Fibroblast of skin of right quadriceps (primary cell): ENCODE results near the gene OR5H15.
"Not testable (repeated sequence)": the region's sequence is repeated elsewhere in the genome, so short reads cannot be mapped to it uniquely, and the experiment has no call there.

Experiments
- DNase-seq: peaks from one replicate; pipeline ENCODE4 v3.0.0-alpha.2; 2013

Gene OR5H15

GRCh38 chr3:98166396-98166795 lies at the start of gene OR5H15:
Gene OR5H15 (plus strand): TSS chr3:98166696. CDS start chr3:98168700, 2,004 bp downstream.
- DNase-seq: no peak

- DNase-seq: no peak
Measured at GRCh38 chr3:98130421-98130820, 36.1 kb upstream of the OR5H15 start, which contains the start of gene OR5H1. Gene OR5H1 (plus strand): TSS chr3:98130721. CDS start chr3:98132698, 1,977 bp downstream.

DNA sequence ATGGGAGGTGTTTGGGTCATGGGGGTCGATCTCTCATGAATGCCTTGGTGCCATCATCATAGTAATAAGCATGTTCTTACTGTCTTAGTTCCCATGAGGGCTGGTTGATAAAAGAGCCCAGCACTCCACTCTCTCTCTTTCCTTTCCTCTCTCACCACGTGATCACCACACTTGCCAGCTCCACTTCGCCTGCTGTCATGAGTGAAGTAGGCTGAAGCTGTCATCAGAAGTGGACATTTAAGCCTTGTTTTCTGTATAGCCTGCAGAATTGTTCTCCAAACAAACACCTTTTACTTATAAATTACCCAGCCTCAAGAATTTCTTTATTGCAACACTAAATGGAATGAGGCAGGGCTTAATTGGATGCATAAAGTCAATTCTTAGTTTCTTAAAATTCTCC lies 29.9 kb upstream of the OR5H15 start:
- DNase-seq: no peak

DNA sequence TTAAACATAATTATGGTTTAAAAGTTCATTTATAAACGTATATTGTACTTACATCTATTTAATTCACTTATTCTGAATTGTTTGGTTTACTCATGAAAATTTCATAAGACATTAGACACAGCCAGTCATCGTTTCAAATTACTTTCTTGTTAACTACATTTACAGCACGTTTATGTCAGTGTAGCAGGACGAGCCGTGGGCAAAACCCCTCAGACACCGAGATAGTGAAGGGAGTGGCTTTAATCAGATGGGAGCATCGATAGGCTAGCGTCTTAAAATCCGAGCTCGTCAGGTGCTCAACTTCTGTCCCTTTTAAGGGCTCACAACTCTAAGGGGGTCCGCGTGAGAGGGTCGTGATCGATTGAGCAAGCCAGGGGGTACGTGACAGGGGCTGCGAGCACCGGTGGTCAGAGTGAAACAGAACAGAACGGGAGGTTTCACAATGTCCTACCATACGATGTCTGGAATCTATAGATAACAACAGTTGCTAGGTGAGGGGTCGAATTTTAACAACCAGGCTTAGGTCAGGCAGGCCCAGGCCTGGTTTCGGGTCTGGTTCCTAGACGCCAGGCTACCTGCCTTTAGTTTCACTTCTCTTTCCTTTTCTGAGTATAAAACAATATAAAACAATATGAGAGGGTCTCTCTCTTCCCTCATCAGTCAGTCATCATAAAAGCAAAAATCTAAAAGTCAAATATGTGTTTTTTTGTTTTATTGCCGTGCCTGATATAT lies 28.5 kb upstream of the OR5H15 start:
- DNase-seq: not testable (repeated sequence)

GRCh38 chr3:98140531-98140930 lies 26.0 kb upstream of the OR5H15 start:
- DNase-seq: no peak

- no peak for DNase-seq
Measured at GRCh38 chr3:98147179-98147578, 19.3 kb upstream of the OR5H15 start, which contains the start of gene OR5H14. Gene OR5H14 (plus strand): TSS chr3:98147479. CDS start chr3:98149386, 1,907 bp downstream.

- no peak for DNase-seq
Measured at GRCh38 chr3:98148751-98149150, 17.7 kb upstream of the OR5H15 start.

- not testable (repeated sequence) for DNase-seq
Measured at GRCh38 chr3:98149456-98149855, 17.0 kb upstream of the OR5H15 start.

DNA sequence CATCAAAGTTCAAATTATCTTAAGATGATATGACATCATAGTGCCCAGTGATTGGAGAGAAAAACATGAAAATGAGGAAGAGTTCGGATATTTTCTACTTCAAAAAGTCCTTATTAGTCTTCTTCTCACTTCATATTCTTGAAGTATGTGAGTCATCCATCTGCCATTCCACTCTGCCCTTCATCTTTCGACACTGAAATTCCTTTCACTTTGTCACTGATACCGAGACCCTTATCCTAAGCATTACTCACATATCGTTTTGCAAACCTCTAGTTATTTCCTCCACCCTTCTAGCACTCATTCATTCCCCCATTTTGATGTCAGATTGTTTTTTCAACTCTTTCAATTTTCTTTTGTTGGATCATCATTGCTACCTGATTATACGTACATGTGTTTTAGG lies 15.3 kb upstream of the OR5H15 start:
- DNase-seq: no peak

DNA sequence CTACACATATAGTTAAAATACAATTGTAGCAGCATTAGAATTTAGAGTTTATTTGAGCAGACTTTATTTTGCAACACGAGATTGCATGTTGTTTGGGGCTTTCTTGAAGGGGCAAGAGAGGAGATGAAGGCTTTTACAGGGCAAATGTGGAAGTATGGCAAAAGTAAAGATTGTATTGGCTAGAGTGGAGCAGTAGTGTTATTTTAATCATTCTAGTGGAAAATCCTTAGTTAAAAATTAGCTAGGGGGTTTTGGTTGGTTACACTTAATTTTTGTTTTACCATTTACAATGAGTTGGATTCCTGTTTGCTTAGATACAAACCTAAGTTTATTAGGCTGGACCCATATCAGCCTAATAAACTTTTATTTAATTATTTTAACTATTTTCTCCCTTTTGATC lies 4.6 kb downstream of the OR5H15 start:
- no peak for DNase-seq

DNA sequence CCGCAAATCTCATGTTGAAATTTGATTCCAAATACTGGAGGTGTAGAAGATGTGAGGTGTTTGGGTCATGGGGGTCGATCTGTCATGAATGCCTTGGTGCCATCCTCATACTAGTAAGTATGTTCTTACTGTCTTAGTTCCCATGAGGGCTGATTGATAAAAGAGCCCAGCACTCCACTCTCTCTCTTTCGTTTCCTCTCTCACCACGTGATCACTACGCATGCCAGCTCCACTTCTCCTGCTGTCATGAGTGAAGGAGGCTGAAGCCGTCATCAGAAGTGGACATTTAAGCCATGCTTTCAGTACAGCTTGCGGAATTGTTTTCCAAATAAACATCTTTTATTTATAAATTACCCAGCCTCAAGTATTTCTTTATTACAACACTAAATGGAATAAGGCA lies 6.1 kb downstream of the OR5H15 start:
- DNase-seq: no peak

DNA sequence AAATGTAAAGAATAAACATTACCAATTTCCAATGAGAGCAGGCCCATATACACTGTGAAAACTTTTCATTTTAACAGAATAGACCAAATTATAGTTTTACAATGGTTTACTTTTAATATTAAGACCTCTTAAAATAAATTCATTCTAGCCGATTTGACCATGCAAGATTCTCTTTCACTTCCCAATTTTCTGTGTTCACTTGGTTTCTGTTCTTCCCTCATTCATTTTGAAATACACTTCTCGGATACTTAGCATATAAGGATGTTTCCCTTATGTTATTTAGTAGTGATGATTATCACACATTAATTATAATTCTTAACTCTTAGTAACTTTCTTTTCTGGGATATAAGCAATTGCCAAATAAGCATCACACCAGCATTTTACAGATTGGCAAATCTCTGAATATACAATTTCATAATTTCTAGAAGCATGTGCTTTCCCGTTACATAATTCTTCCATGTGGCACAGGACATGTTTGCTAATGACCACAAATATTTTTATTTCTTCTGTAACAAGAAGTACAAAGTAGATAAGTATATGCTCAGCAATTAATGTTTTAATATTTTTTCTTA lies 13.9 kb downstream of the OR5H15 start:
- no peak for DNase-seq

DNA sequence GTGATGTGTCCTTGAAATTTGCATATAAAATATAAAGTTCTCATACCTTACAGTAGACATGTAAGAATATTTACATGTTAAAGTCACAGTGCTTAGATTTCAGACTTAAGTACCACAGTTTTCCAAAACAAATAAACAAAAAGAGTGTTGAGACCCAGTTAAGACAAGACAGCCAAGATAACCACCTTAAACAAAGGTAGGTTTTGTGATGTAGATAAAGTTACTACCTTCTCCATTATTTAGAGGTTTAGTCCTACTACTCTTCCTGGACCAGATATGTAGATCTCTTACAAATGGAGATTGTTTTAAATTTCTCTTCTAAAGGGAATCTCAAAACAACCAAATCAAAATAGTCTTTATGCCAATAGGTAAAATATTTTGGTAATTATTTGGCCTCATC lies 15.7 kb downstream of the OR5H15 start:
- DNase-seq: no peak

DNA sequence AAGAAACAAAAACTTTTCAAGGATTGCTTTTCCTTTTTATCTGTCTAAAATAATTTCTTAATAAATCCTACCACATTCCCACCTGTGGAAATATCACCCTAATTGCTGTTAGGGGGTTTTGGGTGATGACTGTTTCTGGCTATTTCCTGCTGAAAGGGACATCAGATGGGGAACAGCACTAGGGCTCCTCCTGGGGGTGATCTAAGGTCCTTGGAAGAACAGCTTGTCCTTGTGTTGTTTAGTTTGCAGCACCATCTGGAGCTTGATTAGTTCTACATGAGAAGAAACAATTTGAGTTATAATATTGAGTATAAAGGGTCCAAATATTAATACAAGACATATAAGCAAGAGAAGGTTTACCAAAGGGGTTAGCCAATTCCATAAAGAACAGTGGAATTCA lies 18.7 kb downstream of the OR5H15 start:
- DNase-seq: no peak

- DNase-seq: no peak
Measured at GRCh38 chr3:98188545-98188944, 22.0 kb downstream of the OR5H15 start.

DNA sequence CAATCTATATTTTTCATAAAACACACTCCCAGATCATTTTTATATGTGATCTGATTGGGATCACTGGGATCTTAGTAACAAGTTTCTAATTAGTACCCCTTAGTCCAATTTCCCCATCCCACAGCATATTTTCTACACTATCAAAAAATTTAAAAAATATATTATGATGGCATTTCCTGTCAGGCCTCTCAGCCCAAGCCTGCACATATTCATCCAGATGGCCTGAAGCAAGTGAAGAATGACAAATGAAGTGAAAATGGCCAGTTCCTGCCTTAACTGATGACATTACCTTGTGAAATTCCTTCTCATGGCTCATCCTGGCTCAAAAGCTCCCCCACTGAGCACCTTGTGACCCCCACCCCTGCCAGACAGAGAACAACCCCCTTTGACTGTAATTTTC lies 24.4 kb downstream of the OR5H15 start:
- not testable (repeated sequence) for DNase-seq

- DNase-seq: not testable (repeated sequence)
Measured at GRCh38 chr3:98196293-98196692, 29.8 kb downstream of the OR5H15 start.

DNA sequence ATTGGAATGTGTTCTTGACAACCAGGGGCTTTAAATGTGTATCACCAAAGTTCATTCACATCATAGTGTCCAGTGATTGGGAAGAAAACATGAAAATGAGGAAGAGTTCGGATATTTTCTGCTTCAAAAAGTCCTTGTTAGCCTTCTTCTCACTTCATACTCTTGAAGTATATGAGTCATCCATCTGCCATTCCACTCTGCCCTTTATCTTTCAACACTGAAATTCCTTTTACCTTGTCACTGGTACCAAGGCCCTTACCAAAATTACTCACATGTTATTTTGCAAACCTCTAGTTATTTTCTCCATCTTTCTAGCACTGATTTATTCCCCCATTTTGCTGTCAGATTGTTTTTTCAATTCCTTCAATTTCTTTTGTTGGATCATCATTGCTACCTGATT lies 32.5 kb downstream of the OR5H15 start:
- DNase-seq: no peak

GRCh38 chr3:98209244-98209643 lies 42.7 kb downstream of the OR5H15 start:
- DNase-seq: no peak

DNA sequence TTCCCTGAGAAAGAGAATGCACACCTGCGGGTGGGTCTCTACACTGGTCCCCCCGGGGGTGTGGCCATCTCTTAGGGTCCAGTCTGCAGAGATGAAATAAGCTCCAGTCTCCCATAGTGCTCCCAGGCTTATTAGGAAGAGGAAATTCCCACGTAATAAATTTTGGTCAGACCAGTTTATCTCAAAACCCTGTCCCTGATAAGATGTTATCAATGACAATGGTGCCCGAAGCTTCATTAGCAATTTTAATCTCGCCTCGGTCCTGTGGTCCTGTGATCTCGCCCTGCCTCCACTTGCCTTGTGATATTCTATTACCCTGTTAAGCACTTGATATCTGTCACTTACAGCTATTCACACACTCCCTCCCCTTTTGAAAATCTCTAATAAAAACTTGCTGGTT lies 46.8 kb downstream of the OR5H15 start:
- no peak for DNase-seq

- DNase-seq: no peak
Measured at GRCh38 chr3:98215051-98215450, 48.6 kb downstream of the OR5H15 start.
